ENCODE results near the gene FPGS. TPM values are rescaled to one million over a fixed set of nuclear protein-coding genes. Genes with fewer than 3 reads are reported as not detected.

FPGS gene
- total and polyA plus RNA-seq, 9 donors, result 18.9 to 209 (median 154) TPM

- DNase-seq, result peak in 4 of 5 donors; percentile 50 to 70 (median 53)
- Histone ChIP-seq H3K9me3 (no peaks in the 10 kb centered on the region), H3K4me1 (ENCODE audit: insufficient read depth) (peaks cover 5% of the 10 kb centered on the region), H3K36me3 (no peaks in the 10 kb centered on the region), H3K27me3 (no peaks in the 10 kb centered on the region), H3K4me3 (no peak overlapping the region), H3K27ac (peak overlapping the region in 1 of 2 donors; percentile 29)
- intact Hi-C loops (cut with DNase I), result no loop called here
- WGBS, 3 donors, result 48 to 50% (median 50%) methylated on average over 9 of the region's 9 CpGs
- no peak for TF ChIP-seq EP300 (IDR thresholded peaks at IDR 0.05)
- TF ChIP-seq CTCF (IDR thresholded peaks at IDR 0.05), result no peak
- no peak for TF ChIP-seq POLR2A (IDR thresholded peaks at IDR 0.05)
These were observed 11.1 kb downstream of the FPGS start for GRCh38 chr9:127813686-127814226.

GRCh38 chr9:127814619-127815511 is 12.2 kb downstream of the FPGS start:
- Histone ChIP-seq H3K9me3 (no peaks in the 10 kb centered on the region), H3K36me3 (no peaks in the 10 kb centered on the region), H3K4me3 (no peak overlapping the region), H3K27ac (peak overlapping the region in 1 of 2 donors; percentile 6), H3K4me1 (ENCODE audit: insufficient read depth) (peaks cover 3% of the 10 kb centered on the region), H3K27me3 (no peaks in the 10 kb centered on the region)
- no peak for TF ChIP-seq POLR2A (IDR thresholded peaks at IDR 0.05)
- TF ChIP-seq CTCF (IDR thresholded peaks at IDR 0.05), result no peak
- TF ChIP-seq EP300 (IDR thresholded peaks at IDR 0.05), result no peak
- intact Hi-C loops (cut with DNase I), result no loop called here
- WGBS, 3 donors, result 81 to 86% (median 82%) methylated on average over 11 of the region's 11 CpGs
- DNase-seq, result peak in 2 of 5 donors; percentile 13 to 37

GRCh38 chr9:127815512-127816361 is 13.1 kb downstream of the FPGS start:
- Histone ChIP-seq H3K36me3 (no peaks in the 10 kb centered on the region), H3K27ac (peak overlapping the region in 1 of 2 donors; percentile 55), H3K4me3 (no peak overlapping the region), H3K9me3 (no peaks in the 10 kb centered on the region), H3K27me3 (no peaks in the 10 kb centered on the region), H3K4me1 (ENCODE audit: insufficient read depth) (peaks cover 3% of the 10 kb centered on the region)
- 77 to 83% (median 82%) methylated on average over 30 to 33 of the region's 33 CpGs for WGBS, 3 donors
- intact Hi-C loops (cut with DNase I), result no loop called here
- DNase-seq, result peak; percentile 47 to 77 (median 66)
- TF ChIP-seq CTCF (IDR thresholded peaks at IDR 0.05), result no peak
- no peak for TF ChIP-seq POLR2A (IDR thresholded peaks at IDR 0.05)
- TF ChIP-seq EP300 (IDR thresholded peaks at IDR 0.05), result no peak

GRCh38 chr9:127816362-127816725 is 13.7 kb downstream of the FPGS start:
- 32 to 35% (median 32%) methylated on average over 3 of the region's 3 CpGs for WGBS, 3 donors
- no peak for TF ChIP-seq POLR2A (IDR thresholded peaks at IDR 0.05)
- TF ChIP-seq CTCF (IDR thresholded peaks at IDR 0.05), result no peak
- no peak for TF ChIP-seq EP300 (IDR thresholded peaks at IDR 0.05)
- peak overlapping the region; percentile 28 to 55 for H3K27ac ChIP-seq
- peak in 3 of 5 donors; percentile 46 to 58 (median 57) for DNase-seq
- no peak overlapping the region for H3K4me3 ChIP-seq
- H3K36me3 ChIP-seq, result no peaks in the 10 kb centered on the region
- intact Hi-C loops (cut with DNase I), result no loop called here
- no peaks in the 10 kb centered on the region for H3K9me3 ChIP-seq
- H3K27me3 ChIP-seq, result no peaks in the 10 kb centered on the region
- peaks cover 3% of the 10 kb centered on the region for H3K4me1 ChIP-seq (ENCODE audit: insufficient read depth)

Data from ovary (tissue), 9 donors.